ENCODE measurements around the gene ATG13. TPM values are rescaled to one million over a fixed set of nuclear protein-coding genes. Genes with fewer than 3 reads are reported as not detected.

ATG13 gene
- total RNA-seq, 6 donors from 2014 or later, result 54.9 to 122 (median 64.9) TPM

- Histone ChIP-seq H3K4me1 (no peaks in the 10 kb centered on the region), H3K36me3 (peaks cover 9 to 43% (median 16%) of the 10 kb centered on the region in 4 donors), H3K4me3 (no peak overlapping the region), H3K9me3 (no peaks in the 10 kb centered on the region), H3K27ac (no peak overlapping the region), H3K27me3 (no peaks in the 10 kb centered on the region)
- ATAC-seq (ENCODE audit: low FRiP score in 2 of 2) (no peak), DNase-seq (no peak)
- 77 to 84% methylated on average over 3 of the region's 3 CpGs for WGBS, 2 donors
- TF ChIP-seq POLR2A (IDR thresholded peaks at IDR 0.05), result no peak
- TF ChIP-seq CTCF (IDR thresholded peaks at IDR 0.05), result no peak
- no peak for TF ChIP-seq EP300 (IDR thresholded peaks at IDR 0.05)
- no peak for TF ChIP-seq POLR2AphosphoS5 (IDR thresholded peaks at IDR 0.05)
Observed at GRCh38 chr11:46641639-46642038, 24.3 kb downstream of the ATG13 start.

GRCh38 chr11:46642627-46643335, 25.4 kb downstream of the ATG13 start:
- Histone ChIP-seq H3K27ac (no peak overlapping the region), H3K9me3 (no peaks in the 10 kb centered on the region), H3K4me1 (no peaks in the 10 kb centered on the region), H3K36me3 (peaks cover 16 to 53% (median 25%) of the 10 kb centered on the region in 4 donors), H3K27me3 (no peaks in the 10 kb centered on the region), H3K4me3 (no peak overlapping the region)
- 88 to 90% methylated on average over 7 to 8 of the region's 8 CpGs for WGBS, 2 donors
- ATAC-seq (ENCODE audit: low FRiP score in 2 of 2), result no peak
- TF ChIP-seq EP300 (IDR thresholded peaks at IDR 0.05) (no peak), POLR2A (IDR thresholded peaks at IDR 0.05) (no peak), POLR2AphosphoS5 (IDR thresholded peaks at IDR 0.05) (no peak), CTCF (IDR thresholded peaks at IDR 0.05) (no peak)
- DNase-seq, result no peak

GRCh38 chr11:46643531-46643930, 26.2 kb downstream of the ATG13 start:
- no peak overlapping the region for H3K27ac ChIP-seq
- H3K4me3 ChIP-seq, result no peak overlapping the region
- H3K27me3 ChIP-seq, result no peaks in the 10 kb centered on the region
- H3K9me3 ChIP-seq, result no peaks in the 10 kb centered on the region
- ATAC-seq (ENCODE audit: low FRiP score in 2 of 2) (no peak), DNase-seq (no peak)
- peaks cover 21 to 58% (median 32%) of the 10 kb centered on the region in 4 donors for H3K36me3 ChIP-seq
- no peaks in the 10 kb centered on the region for H3K4me1 ChIP-seq
- TF ChIP-seq POLR2A (IDR thresholded peaks at IDR 0.05) (no peak), CTCF (IDR thresholded peaks at IDR 0.05) (no peak), POLR2AphosphoS5 (IDR thresholded peaks at IDR 0.05) (no peak), EP300 (IDR thresholded peaks at IDR 0.05) (no peak)
- WGBS, 2 donors, result 98 to 99% methylated on average over 3 of the region's 3 CpGs

- TF ChIP-seq CTCF (IDR thresholded peaks at IDR 0.05), result no peak
- TF ChIP-seq EP300 (IDR thresholded peaks at IDR 0.05), result no peak
- no peak for TF ChIP-seq POLR2AphosphoS5 (IDR thresholded peaks at IDR 0.05)
- no peak for TF ChIP-seq POLR2A (IDR thresholded peaks at IDR 0.05)
- Histone ChIP-seq H3K4me1 (no peaks in the 10 kb centered on the region), H3K4me3 (no peak overlapping the region), H3K36me3 (peaks cover 21 to 61% (median 33%) of the 10 kb centered on the region in 4 donors), H3K27me3 (no peaks in the 10 kb centered on the region), H3K27ac (no peak overlapping the region), H3K9me3 (no peaks in the 10 kb centered on the region)
- no peak for DNase-seq
- ATAC-seq (ENCODE audit: low FRiP score in 2 of 2), result no peak
Observed at GRCh38 chr11:46643986-46644385, 26.6 kb downstream of the ATG13 start.
